OCI-LY1 (cell line): ENCODE results near the gene SPCS2.

Experiments used
- CTCF ChIP-seq: fragments of 200-600 bp; sonication (generic), shearing (Covaris generic); IDR thresholded peaks from 2 replicates; pipeline ENCODE4 v1.5.1; 2017; ENCODE audit warnings: mild to moderate bottlenecking, antibody characterized with exemption, low read length, moderate library complexity, mixed read lengths
- EZH2 ChIP-seq: fragments of 200-600 bp; sonication (generic), shearing (Covaris generic); IDR thresholded peaks from 2 replicates; pipeline ENCODE4 v1.8.0; 2017; ENCODE audit warnings: borderline replicate concordance, mixed run types, mild to moderate bottlenecking, antibody characterized with exemption, low read length, moderate library complexity, mixed read lengths

- TF ChIP-seq EZH2 (no peak), CTCF (no peak)
These were observed 46.7 kb upstream of the SPCS2 start for GRCh38 chr11:74902342-74902741.
